SK-N-MC (cell line): ENCODE results near the gene CAP1.

Experiments used
- EZH2 ChIP-seq: fragments of 200-600 bp; sonication (generic); IDR thresholded peaks from one replicate; pipeline ENCODE4 v1.6.1; 2017; ENCODE audit warnings: antibody characterized with exemption
- POLR2AphosphoS5 ChIP-seq: IDR thresholded peaks from 2 replicates; pipeline ENCODE4 v1.6.1; 2012; ENCODE audit warnings: mild to moderate bottlenecking, low read depth, low read length, borderline replicate concordance

DNA sequence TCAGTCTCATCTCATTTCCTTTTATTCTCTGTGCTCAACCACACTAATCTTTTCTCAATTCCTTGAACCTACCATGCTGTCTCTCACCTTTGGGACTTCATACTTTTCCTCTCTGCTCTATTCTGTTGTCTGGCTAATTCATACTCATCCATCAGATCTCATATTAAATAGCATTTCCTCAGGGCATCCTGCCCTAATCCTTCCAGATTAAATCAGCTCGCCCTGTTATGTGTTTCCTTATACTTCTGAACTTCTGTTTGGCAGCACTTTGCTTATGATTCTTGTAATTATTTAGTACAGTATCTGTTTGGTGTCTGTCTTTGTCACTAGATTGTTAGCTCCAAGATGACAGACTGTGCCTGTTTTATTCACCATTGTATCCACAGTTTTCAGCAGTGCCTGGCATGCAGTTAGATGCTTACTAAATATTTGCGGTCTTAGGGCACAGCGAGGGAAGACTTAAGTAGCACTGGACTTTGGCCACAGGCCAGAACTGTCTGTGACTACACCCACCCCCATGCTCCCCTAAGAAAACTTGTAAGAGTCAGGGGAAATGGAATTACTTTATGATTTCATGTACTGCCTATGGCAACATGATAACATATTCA, 9.9 kb upstream of the CAP1 start:
- TF ChIP-seq POLR2AphosphoS5 (no peak), EZH2 (no peak)
